ENCODE measurements around the gene DENND4B.

DNA sequence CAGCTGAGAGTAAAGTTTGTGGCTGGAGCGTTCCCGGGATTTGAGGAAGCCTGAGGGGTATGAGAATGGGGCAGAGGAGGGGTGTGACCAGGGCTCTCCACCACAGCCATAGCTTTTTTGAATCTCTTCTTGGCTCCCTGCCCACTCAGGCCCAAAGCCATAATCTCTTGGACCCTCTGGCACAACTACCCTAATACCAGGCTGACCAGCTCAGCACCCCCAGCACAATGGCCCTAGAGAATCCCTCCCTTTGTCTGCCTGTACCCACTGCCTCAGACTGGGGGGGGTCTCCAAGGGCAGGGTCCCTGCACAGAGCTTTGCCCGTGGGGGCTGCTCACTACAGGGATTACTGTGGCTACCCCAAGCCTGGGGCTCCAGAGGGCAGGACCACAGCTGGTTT lies 7.5 kb downstream of the DENND4B start:
- TF ChIP-seq CHD1 (IDR thresholded peaks at IDR 0.05; ENCODE audit: low read depth, low read length) (no peak), POLR2A (IDR thresholded peaks at IDR 0.05; ENCODE audit: low read depth, low read length) (no peak), RCOR1 (IDR thresholded peaks at IDR 0.05; ENCODE audit: insufficient replicate concordance, low read length) (no peak)
- TF ChIP-seq, protein P1, sequence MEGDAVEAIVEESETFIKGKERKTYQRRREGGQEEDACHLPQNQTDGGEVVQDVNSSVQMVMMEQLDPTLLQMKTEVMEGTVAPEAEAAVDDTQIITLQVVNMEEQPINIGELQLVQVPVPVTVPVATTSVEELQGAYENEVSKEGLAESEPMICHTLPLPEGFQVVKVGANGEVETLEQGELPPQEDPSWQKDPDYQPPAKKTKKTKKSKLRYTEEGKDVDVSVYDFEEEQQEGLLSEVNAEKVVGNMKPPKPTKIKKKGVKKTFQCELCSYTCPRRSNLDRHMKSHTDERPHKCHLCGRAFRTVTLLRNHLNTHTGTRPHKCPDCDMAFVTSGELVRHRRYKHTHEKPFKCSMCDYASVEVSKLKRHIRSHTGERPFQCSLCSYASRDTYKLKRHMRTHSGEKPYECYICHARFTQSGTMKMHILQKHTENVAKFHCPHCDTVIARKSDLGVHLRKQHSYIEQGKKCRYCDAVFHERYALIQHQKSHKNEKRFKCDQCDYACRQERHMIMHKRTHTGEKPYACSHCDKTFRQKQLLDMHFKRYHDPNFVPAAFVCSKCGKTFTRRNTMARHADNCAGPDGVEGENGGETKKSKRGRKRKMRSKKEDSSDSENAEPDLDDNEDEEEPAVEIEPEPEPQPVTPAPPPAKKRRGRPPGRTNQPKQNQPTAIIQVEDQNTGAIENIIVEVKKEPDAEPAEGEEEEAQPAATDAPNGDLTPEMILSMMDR (conservative IDR thresholded peaks at IDR 0.05; ENCODE audit: low read depth, low read length) = no peak
